BJ (cell line): ENCODE measurements around the gene RBM46. TPM values are rescaled to one million over a fixed set of nuclear protein-coding genes. Genes with fewer than 3 reads are reported as not detected.

Experiments used
- CTCF ChIA-PET: fragments of 350-600 bp; formaldehyde crosslinking; extraction: SDS; loops from one replicate; lab custom pipeline; 2021; ENCODE audit warnings: antibody characterized with exemption, inconsistent platforms; lab: Yijun Ruan, JAX
- POLR2A ChIA-PET: fragments of 300-600 bp; sonication (Branson Sonifier 250); formaldehyde crosslinking; extraction: SDS; loops from one replicate; lab custom pipeline; 2021; ENCODE audit warnings: antibody characterized with exemption; lab: Charles Lee
- DNase-seq: peaks from one replicate; pipeline ENCODE4 v3.0.0-alpha.2; 2011; ENCODE audit warnings: low read depth
- H3K27me3 ChIP-seq: 2 replicates; pipeline ENCODE4 v1.6.0; 2011; ENCODE audit warnings: low read length; ENCODE audit not compliant: control insufficient read depth, insufficient read depth
- H3K36me3 ChIP-seq: 2 replicates; pipeline ENCODE4 v1.5.1; 2011; ENCODE audit warnings: low read length; ENCODE audit not compliant: control insufficient read depth, insufficient read depth
- H3K4me3 ChIP-seq: 2 replicates; pipeline ENCODE4 v1.5.1; 2011; ENCODE audit warnings: low read depth, mild to moderate bottlenecking, control low read depth, low read length
- CTCF ChIP-seq: IDR thresholded peaks from 2 replicates; pipeline ENCODE4 v1.5.1; 2011; ENCODE audit warnings: low read depth, mild to moderate bottlenecking, control low read depth, inconsistent platforms, low read length, moderate library complexity; ENCODE audit not compliant: insufficient read depth
- polyA minus RNA-seq: library from RNA; depleted of rRNA, polyadenylated mRNA; stranded (reverse); fragments of >200 nt; gene quantifications from 2 replicates; pipeline ENCODE4 v1.2.3, GENCODE V29; 2011; rRNA and poly(A)+ RNA removed
- polyA plus RNA-seq: library from polyadenylated mRNA; depleted of rRNA; stranded (reverse); fragments of >200 nt; gene quantifications from 2 replicates; pipeline ENCODE4 v1.2.3, GENCODE V29; 2011; rRNA removed

The RBM46 gene
- polyA plus RNA-seq (0.01 TPM in 1 of 2 replicates, not detected in the other), polyA minus RNA-seq (not detected in 2 replicates)

DNA sequence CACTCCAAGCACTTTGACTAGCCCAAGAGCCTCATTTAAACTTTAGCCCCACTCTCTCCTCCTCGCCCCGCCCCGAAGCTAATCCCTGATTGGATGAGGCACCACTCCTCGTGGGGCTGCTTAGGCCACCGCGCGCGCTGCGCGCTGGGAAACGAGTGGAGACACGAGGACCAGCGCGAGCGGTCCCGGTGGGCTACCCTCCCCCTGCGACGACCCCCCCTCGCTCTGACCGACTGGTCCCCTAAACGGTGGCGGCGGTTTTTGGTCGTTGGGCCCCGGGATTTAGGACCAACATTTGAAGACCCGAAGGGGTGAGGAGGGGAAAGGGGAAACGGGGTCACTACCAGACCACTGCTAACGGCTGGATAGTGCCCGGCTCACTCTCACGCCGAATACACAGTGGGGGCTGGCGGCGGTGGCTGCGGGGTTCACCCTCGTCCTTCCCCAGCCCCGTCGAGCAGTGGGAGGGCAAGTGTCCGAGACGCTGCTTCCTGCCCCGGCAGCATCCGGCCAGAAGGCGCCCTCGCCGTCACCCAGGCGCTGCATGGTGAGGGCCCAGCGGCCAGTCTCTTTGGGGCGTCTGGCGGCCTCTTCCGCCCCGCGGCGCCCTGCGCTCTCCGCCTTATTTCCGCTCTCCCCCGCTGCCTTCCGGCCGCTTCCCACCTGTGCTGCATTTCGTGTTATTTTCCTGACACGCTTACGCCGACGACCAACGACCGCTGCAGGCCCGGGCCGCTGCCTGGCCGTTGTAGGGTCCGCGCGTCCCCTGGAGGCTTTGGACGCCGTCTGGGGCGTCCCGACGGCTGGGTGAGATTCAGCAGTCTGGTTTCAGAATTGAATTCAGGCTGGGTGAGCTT lies at the start of gene RBM46:
Gene RBM46 (plus strand): TSS at position 147 of the 857 bp plus-strand sequence. CDS start 15,481 bp downstream, outside the sequence.
- no peak for TF ChIP-seq CTCF
- H3K27me3 ChIP-seq = no peaks in the 10 kb centered on the region
- DNase-seq = no peak
- CTCF ChIA-PET = interaction anchor here (1.9 kb wide), 1 partner anchor 229 kb away, joined by 5 read pairs; no protein-coding TSS in a partner anchor
- no peaks in the 10 kb centered on the region for H3K36me3 ChIP-seq
- peak within 1 kb of the TSS; percentile 5; the same call in 1 of the 2 replicates for H3K4me3 ChIP-seq
- POLR2A ChIA-PET = no interaction called here

GRCh38 chr4:154731756-154732155 lies 49.3 kb upstream of the RBM46 start:
- POLR2A ChIA-PET = no interaction called here
- no peak for DNase-seq

GRCh38 chr4:154732669-154733068 lies 48.4 kb upstream of the RBM46 start:
- Histone ChIP-seq H3K27me3 (no peaks in the 10 kb centered on the region), H3K4me3 (no peak overlapping the region), H3K36me3 (no peaks in the 10 kb centered on the region)
- ChIA-PET POLR2A (no interaction called here), CTCF (no interaction called here)
- no peak for DNase-seq
- no peak for TF ChIP-seq CTCF

More at GRCh38 chr4:154731756-154732155, 49.3 kb upstream of the RBM46 start:
- Histone ChIP-seq H3K4me3 (no peak overlapping the region), H3K27me3 (no peaks in the 10 kb centered on the region), H3K36me3 (no peaks in the 10 kb centered on the region)
- TF ChIP-seq CTCF = no peak
- CTCF ChIA-PET = no interaction called here

GRCh38 chr4:154736770-154737169 lies 44.3 kb upstream of the RBM46 start:
- POLR2A ChIA-PET = no interaction called here

More at GRCh38 chr4:154736770-154737169, 44.3 kb upstream of the RBM46 start:
- no peak for DNase-seq
- no peaks in the 10 kb centered on the region for H3K36me3 ChIP-seq
- peaks cover 9% of the 10 kb centered on the region for H3K27me3 ChIP-seq
- no peak overlapping the region for H3K4me3 ChIP-seq
- TF ChIP-seq CTCF = no peak
- CTCF ChIA-PET = no interaction called here
